Panc1 (cell line): ENCODE measurements around the gene CDIPT. TPM values are rescaled to one million over a fixed set of nuclear protein-coding genes. Genes with fewer than 3 reads are reported as not detected.
"Not testable (repeated sequence)": the region's sequence is repeated elsewhere in the genome, so short reads cannot be mapped to it uniquely, and the experiment has no call there.

Experiments
- ATAC-seq: fragments of 200-7000 bp; cut with Tn5 transposase; 2 replicates; pipeline ENCODE4 v1.9.1; 2020; ENCODE audit warnings: mild to moderate bottlenecking, moderate library complexity
- BruUV-seq: library from RNA; stranded (reverse); fragments of 400-500 nt; replicated peaks from 2 replicates; lab custom pipeline; 2021; lab: Mats Ljungman, UMichigan
- CTCF ChIA-PET: fragments of 300-600 bp; sonication (Branson Sonifier 250); formaldehyde crosslinking; loops from one replicate; lab custom pipeline; 2022; ENCODE audit warnings: antibody characterized with exemption; lab: Charles Lee
- POLR2A ChIA-PET: fragments of 300-600 bp; sonication (Branson Sonifier 250); formaldehyde crosslinking; loops from one replicate; lab custom pipeline; 2022; ENCODE audit warnings: antibody characterized with exemption; lab: Charles Lee
- DNase-seq: peaks from one replicate; pipeline ENCODE4 v3.0.0-alpha.2; 2010; ENCODE audit warnings: low read depth, low spot score
- H3K27ac ChIP-seq: 2 replicates; pipeline ENCODE4 v1.5.1; 2011; ENCODE audit warnings: mild to moderate bottlenecking, low read length, inconsistent platforms
- H3K27me3 ChIP-seq: fragments of 200-500 bp; sonication (Bioruptor generic); 2 replicates; pipeline ENCODE4 v1.6.0; 2014; ENCODE audit warnings: low read length, inconsistent platforms; ENCODE audit not compliant: control insufficient read depth, insufficient read depth
- H3K36me3 ChIP-seq: fragments of 200-500 bp; sonication (Bioruptor generic); 2 replicates; pipeline ENCODE4 v1.5.1; 2014; ENCODE audit warnings: inconsistent platforms, mild to moderate bottlenecking, low read length, moderate library complexity; ENCODE audit not compliant: control insufficient read depth, insufficient read depth
- H3K4me1 ChIP-seq: 2 replicates; pipeline ENCODE4 v1.5.1; 2011; ENCODE audit warnings: inconsistent platforms, mild to moderate bottlenecking, low read length, moderate library complexity; ENCODE audit not compliant: control insufficient read depth, insufficient read depth
- H3K4me3 ChIP-seq, 2 experiments: 2 replicates each; pipeline ENCODE4 v1.5.1; 2011 to 2012; ENCODE audit warnings: low read depth in 2 of 2, low read length in 2 of 2, mild to moderate bottlenecking in 2 of 2, inconsistent platforms in 1 of 2, moderate library complexity in 1 of 2
- H3K9me3 ChIP-seq: fragments of 200-500 bp; sonication (Bioruptor generic); 2 replicates; pipeline ENCODE4 v1.5.1; 2014; ENCODE audit warnings: low read depth, mild to moderate bottlenecking, inconsistent platforms, low read length, moderate library complexity; ENCODE audit not compliant: control insufficient read depth, insufficient read depth
- POLR2AphosphoS5 ChIP-seq: IDR thresholded peaks from 2 replicates; pipeline ENCODE4 v1.6.1; 2012; ENCODE audit warnings: mild to moderate bottlenecking, low read depth, low read length, moderate library complexity
- SIN3A ChIP-seq: IDR thresholded peaks from 2 replicates; pipeline ENCODE4 v1.6.1; 2012; ENCODE audit warnings: low read depth, mild to moderate bottlenecking, low read length, moderate library complexity, borderline replicate concordance; ENCODE audit not compliant: insufficient read depth
- TCF7L2 ChIP-seq: IDR thresholded peaks from 2 replicates; pipeline ENCODE4 v1.6.1; 2011; ENCODE audit warnings: mild to moderate bottlenecking, low read depth, low read length, inconsistent platforms
- in situ Hi-C: cut with HindIII; loops from 2 replicates; pipeline ENCODE4 v1.10.0; 2016; ENCODE audit warnings: low sequenced_read_pairs, low pct_unique_long_range_greater_than_20kb
- intact Hi-C: fragments of 100-400 bp; cut with micrococcal nuclease; formaldehyde crosslinking; loops from one replicate; pipeline ENCODE4 v1.10.0; 2022; ENCODE audit not compliant: unreplicated experiment
- total RNA-seq: library from RNA; stranded (reverse); gene quantifications from one replicate; pipeline ENCODE4 v1.2.1, GENCODE V29; 2021; ENCODE audit not compliant: unreplicated experiment
- TF ChIP-seq, protein P1 (sequence below): fragments of 450-650 bp; IDR thresholded peaks from 2 replicates; pipeline ENCODE4 v1.5.1; 2017; ENCODE audit warnings: mild to moderate bottlenecking
- TF ChIP-seq, protein P2 (sequence below), 2 experiments: IDR thresholded peaks; 2 replicates each; pipeline ENCODE4 v1.6.1; 2011 to 2012; ENCODE audit warnings: low read depth in 2 of 2, control low read depth in 1 of 2, low read length in 1 of 2, mild to moderate bottlenecking in 1 of 2, moderate library complexity in 1 of 2; ENCODE audit not compliant: insufficient read depth in 1 of 2

The CDIPT gene
- total RNA-seq, 1 experiment from 2014 or later: 71.6 TPM

DNA sequence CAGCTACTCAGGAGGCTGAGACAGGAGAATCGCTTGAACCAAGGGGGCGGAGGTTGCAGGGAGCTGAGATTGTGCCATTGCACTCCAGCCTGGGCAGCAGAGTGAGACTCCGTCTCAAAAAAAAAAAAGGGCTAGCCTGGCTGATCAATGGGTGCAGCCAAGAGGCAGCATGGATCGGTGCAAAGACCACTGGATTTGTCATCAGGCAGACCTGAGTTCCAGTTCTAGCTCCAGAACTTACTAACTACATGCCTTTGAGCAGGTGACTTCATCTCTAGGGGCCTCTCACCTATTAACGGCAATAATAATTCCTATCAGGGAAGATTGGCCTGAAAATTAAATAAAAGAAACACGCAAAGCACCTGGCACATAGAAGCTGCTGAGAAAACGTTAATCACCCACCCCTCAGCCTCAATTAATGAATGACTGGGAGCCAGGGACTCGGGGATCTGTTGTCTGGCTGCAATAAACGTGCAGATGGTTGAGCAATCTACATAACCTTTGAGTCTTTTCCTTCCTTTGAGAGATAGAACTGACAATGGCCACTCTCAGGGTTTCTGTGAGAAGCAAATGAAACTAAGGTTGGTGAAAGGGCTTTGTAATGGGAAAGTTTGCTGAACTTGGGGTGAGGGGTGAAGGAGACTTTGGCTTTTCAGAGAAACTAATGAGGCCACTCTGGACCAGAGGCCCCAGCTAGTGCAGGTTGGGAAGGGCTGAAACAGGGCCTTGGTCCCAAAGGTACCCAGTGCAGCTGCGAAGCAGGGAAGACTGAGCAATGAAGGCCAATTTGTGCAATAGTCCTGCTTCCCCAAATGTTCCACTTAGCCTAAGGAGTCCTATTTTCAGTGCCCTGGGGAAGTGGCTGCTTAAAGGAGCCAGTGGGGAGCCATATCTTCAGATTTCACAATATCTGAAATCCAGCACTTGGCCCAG, 28.8 kb upstream of the CDIPT start:
- H3K27me3 ChIP-seq: no peaks in the 10 kb centered on the region
- H3K4me3 ChIP-seq: no peak overlapping the region
- POLR2A ChIA-PET: no interaction called here
- CTCF ChIA-PET: no interaction called here
- no peaks in the 10 kb centered on the region for H3K36me3 ChIP-seq
- in situ Hi-C loops (no loop called here), intact Hi-C loops (no loop called here)
- TF ChIP-seq POLR2AphosphoS5 (no peak), TCF7L2 (no peak), SIN3A (no peak)
- TF ChIP-seq, protein P1, sequence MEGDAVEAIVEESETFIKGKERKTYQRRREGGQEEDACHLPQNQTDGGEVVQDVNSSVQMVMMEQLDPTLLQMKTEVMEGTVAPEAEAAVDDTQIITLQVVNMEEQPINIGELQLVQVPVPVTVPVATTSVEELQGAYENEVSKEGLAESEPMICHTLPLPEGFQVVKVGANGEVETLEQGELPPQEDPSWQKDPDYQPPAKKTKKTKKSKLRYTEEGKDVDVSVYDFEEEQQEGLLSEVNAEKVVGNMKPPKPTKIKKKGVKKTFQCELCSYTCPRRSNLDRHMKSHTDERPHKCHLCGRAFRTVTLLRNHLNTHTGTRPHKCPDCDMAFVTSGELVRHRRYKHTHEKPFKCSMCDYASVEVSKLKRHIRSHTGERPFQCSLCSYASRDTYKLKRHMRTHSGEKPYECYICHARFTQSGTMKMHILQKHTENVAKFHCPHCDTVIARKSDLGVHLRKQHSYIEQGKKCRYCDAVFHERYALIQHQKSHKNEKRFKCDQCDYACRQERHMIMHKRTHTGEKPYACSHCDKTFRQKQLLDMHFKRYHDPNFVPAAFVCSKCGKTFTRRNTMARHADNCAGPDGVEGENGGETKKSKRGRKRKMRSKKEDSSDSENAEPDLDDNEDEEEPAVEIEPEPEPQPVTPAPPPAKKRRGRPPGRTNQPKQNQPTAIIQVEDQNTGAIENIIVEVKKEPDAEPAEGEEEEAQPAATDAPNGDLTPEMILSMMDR: no peak
- TF ChIP-seq, protein P2, sequence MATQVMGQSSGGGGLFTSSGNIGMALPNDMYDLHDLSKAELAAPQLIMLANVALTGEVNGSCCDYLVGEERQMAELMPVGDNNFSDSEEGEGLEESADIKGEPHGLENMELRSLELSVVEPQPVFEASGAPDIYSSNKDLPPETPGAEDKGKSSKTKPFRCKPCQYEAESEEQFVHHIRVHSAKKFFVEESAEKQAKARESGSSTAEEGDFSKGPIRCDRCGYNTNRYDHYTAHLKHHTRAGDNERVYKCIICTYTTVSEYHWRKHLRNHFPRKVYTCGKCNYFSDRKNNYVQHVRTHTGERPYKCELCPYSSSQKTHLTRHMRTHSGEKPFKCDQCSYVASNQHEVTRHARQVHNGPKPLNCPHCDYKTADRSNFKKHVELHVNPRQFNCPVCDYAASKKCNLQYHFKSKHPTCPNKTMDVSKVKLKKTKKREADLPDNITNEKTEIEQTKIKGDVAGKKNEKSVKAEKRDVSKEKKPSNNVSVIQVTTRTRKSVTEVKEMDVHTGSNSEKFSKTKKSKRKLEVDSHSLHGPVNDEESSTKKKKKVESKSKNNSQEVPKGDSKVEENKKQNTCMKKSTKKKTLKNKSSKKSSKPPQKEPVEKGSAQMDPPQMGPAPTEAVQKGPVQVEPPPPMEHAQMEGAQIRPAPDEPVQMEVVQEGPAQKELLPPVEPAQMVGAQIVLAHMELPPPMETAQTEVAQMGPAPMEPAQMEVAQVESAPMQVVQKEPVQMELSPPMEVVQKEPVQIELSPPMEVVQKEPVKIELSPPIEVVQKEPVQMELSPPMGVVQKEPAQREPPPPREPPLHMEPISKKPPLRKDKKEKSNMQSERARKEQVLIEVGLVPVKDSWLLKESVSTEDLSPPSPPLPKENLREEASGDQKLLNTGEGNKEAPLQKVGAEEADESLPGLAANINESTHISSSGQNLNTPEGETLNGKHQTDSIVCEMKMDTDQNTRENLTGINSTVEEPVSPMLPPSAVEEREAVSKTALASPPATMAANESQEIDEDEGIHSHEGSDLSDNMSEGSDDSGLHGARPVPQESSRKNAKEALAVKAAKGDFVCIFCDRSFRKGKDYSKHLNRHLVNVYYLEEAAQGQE (IDR thresholded peaks at IDR 0.05; ENCODE audit: insufficient read depth in 1 of 2, low read depth in 2 of 2, low read length in 1 of 2): no peak
- BruUV-seq: no TSS peak
- ATAC-seq (no peak), DNase-seq (no peak)
- H3K27ac ChIP-seq: no peak overlapping the region
- H3K4me1 ChIP-seq: no peaks in the 10 kb centered on the region
- no peaks in the 10 kb centered on the region for H3K9me3 ChIP-seq

DNA sequence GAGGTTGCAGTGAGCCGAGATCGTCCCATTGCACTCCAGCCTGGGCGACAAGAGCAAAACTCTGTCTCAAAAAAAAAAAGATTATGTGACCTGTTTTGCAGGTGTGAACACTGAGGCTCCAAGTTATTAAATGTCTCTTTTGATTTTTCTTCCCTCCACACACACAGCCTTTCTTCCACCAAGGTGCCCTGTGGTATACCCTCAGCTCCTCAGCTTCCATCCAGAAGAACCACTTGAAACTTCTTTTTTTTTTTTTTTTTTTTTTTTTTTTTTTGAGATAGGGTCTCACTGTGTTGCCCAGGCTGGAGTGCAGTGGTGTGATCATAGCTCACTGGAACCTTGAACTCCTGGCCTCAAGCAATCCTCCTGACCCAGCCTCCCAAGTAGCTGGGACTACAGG, 26.3 kb upstream of the CDIPT start:
- CTCF ChIA-PET: interaction anchor here (1.2 kb wide), 1 partner anchor 10 kb away, joined by 10 read pairs; the partner anchor contains the start of gene SEZ6L2
- POLR2A ChIA-PET: interaction anchor here (0.5 kb wide), 1 partner anchor 72 kb away, joined by 20 read pairs; no protein-coding TSS in a partner anchor
- H3K9me3 ChIP-seq, H3K4me3 ChIP-seq, in situ Hi-C loops, ATAC-seq, H3K27me3 ChIP-seq, H3K4me1 ChIP-seq, intact Hi-C loops, BruUV-seq, H3K27ac ChIP-seq, DNase-seq, H3K36me3 ChIP-seq: not testable (repeated sequence)

DNA sequence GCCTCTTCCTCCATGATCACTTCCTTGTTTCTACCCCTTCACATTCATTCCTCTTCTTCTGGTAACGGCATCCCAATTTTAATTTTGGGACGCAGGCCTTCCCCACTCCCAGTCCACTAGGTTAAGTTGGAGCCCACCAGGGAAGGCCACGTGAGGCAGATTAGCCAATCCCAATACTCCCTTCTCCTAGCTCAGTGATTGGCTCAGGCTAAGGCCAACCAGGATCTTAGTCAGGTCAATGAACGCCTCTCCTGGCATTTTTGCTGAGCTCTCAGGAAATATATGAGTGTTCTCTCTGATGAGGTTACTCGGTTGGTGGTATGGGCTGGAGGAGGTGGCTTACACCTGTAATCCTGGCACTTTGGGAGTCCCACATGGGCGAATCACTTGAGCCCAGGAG, 21.0 kb upstream of the CDIPT start:
- in situ Hi-C loops (no loop called here), intact Hi-C loops (no loop called here)
- CTCF ChIA-PET: no interaction called here
- POLR2A ChIA-PET: no interaction called here
- Histone ChIP-seq H3K9me3 (no peaks in the 10 kb centered on the region), H3K4me1 (no peaks in the 10 kb centered on the region), H3K27me3 (no peaks in the 10 kb centered on the region), H3K4me3 (no peak overlapping the region), H3K27ac (no peak overlapping the region), H3K36me3 (no peaks in the 10 kb centered on the region)
- ATAC-seq (no peak; the same call in 1 of the 2 replicates), DNase-seq (no peak)
- no TSS peak for BruUV-seq
- TF ChIP-seq, protein P1: no peak
- TF ChIP-seq POLR2AphosphoS5 (no peak), TCF7L2 (no peak), SIN3A (no peak)
